ENCODE results near the gene FMNL2. TPM values are rescaled to one million over a fixed set of nuclear protein-coding genes. Genes with fewer than 3 reads are reported as not detected.
"Not testable (repeated sequence)": the region's sequence is repeated elsewhere in the genome, so short reads cannot be mapped to it uniquely, and the experiment has no call there.

The FMNL2 gene
- total RNA-seq, 1 donor from 2014 or later = 41.7 TPM

DNA sequence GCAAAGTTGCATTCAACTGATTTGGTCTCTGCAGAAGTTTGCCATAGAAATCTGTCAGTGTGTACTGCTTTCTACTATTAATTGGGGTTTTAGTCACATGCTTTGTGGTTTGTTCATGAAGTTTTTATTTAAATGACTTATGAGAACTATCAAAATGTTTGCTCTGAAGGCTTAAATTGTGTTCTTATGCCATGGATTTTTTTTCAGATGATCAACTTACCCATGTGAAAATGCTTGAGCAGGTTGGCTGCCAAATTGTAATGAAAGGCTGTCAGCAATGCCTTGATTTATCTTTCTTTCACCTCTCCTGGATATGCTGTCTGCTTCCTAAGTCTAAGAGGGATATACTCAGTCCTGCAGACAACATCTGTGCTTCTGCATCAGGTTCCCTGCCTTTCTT is 50.7 kb downstream of the FMNL2 start:
- H3K27ac Mint-ChIP-seq (ENCODE audit: unreplicated experiment) = no peak overlapping the region
- no peak overlapping the region for H3K4me3 Mint-ChIP-seq (ENCODE audit: unreplicated experiment)
- TF ChIP-seq CTCF (IDR thresholded peaks at IDR 0.05; ENCODE audit: unreplicated experiment) = no peak
- no peak for DNase-seq (ENCODE audit: low spot score)
- H3K9me3 Mint-ChIP-seq (ENCODE audit: unreplicated experiment) = no peaks in the 10 kb centered on the region
- peaks cover 7% of the 10 kb centered on the region for H3K36me3 Mint-ChIP-seq (ENCODE audit: low read depth, unreplicated experiment)
- no peaks in the 10 kb centered on the region for H3K27me3 Mint-ChIP-seq (ENCODE audit: unreplicated experiment)
- peaks cover 7% of the 10 kb centered on the region for H3K4me1 Mint-ChIP-seq (ENCODE audit: unreplicated experiment)

DNA sequence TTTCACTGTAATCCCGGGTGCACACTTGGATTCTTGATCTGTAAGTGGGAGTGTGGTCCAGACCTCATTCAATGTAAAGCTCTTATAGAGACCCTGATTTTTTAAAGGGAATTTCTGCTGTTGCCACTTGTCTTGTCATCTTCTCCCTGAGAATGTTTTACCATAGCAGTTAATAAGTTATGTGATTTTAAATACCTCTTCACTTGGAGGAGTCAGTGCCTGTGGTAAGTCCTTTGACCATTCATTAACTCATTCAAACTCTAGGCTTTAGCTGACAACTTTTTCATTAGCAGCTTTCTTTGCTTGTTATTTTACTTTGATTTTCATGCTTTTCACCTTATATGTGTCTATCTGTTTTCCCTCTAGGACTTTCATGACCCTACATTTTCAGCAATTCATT is 51.3 kb downstream of the FMNL2 start:
- H3K9me3 Mint-ChIP-seq (ENCODE audit: unreplicated experiment) = no peaks in the 10 kb centered on the region
- H3K36me3 Mint-ChIP-seq (ENCODE audit: low read depth, unreplicated experiment) = peaks cover 7% of the 10 kb centered on the region
- H3K4me1 Mint-ChIP-seq (ENCODE audit: unreplicated experiment) = peaks cover 6% of the 10 kb centered on the region
- no peaks in the 10 kb centered on the region for H3K27me3 Mint-ChIP-seq (ENCODE audit: unreplicated experiment)
- H3K27ac Mint-ChIP-seq (ENCODE audit: unreplicated experiment) = no peak overlapping the region
- no peak for TF ChIP-seq CTCF (IDR thresholded peaks at IDR 0.05; ENCODE audit: unreplicated experiment)
- DNase-seq (ENCODE audit: low spot score) = no peak
- no peak overlapping the region for H3K4me3 Mint-ChIP-seq (ENCODE audit: unreplicated experiment)

- Mint-ChIP-seq H3K9me3 (ENCODE audit: unreplicated experiment) (no peaks in the 10 kb centered on the region), H3K27ac (ENCODE audit: unreplicated experiment) (no peak overlapping the region), H3K36me3 (ENCODE audit: low read depth, unreplicated experiment) (peaks cover 7% of the 10 kb centered on the region), H3K27me3 (ENCODE audit: unreplicated experiment) (no peaks in the 10 kb centered on the region), H3K4me3 (ENCODE audit: unreplicated experiment) (no peak overlapping the region), H3K4me1 (ENCODE audit: unreplicated experiment) (peaks cover 4% of the 10 kb centered on the region)
- DNase-seq (ENCODE audit: low spot score) = no peak
- TF ChIP-seq CTCF (IDR thresholded peaks at IDR 0.05; ENCODE audit: unreplicated experiment) = no peak
Measured at GRCh38 chr2:152387041-152387440, 52.1 kb downstream of the FMNL2 start.

- H3K4me3 Mint-ChIP-seq (ENCODE audit: unreplicated experiment); H3K4me1 Mint-ChIP-seq (ENCODE audit: unreplicated experiment); H3K27me3 Mint-ChIP-seq (ENCODE audit: unreplicated experiment); H3K36me3 Mint-ChIP-seq (ENCODE audit: low read depth, unreplicated experiment); H3K27ac Mint-ChIP-seq (ENCODE audit: unreplicated experiment); DNase-seq (ENCODE audit: low spot score); H3K9me3 Mint-ChIP-seq (ENCODE audit: unreplicated experiment): not testable (repeated sequence)
Measured at GRCh38 chr2:152388269-152388668, 53.3 kb downstream of the FMNL2 start.

- peaks cover 7% of the 10 kb centered on the region for H3K36me3 Mint-ChIP-seq (ENCODE audit: low read depth, unreplicated experiment)
- no peak for TF ChIP-seq CTCF (IDR thresholded peaks at IDR 0.05; ENCODE audit: unreplicated experiment)
- H3K27me3 Mint-ChIP-seq (ENCODE audit: unreplicated experiment) = no peaks in the 10 kb centered on the region
- DNase-seq (ENCODE audit: low spot score) = no peak
- H3K4me1 Mint-ChIP-seq (ENCODE audit: unreplicated experiment) = peaks cover 4% of the 10 kb centered on the region
- H3K27ac Mint-ChIP-seq (ENCODE audit: unreplicated experiment) = no peak overlapping the region
- H3K9me3 Mint-ChIP-seq (ENCODE audit: unreplicated experiment) = no peaks in the 10 kb centered on the region
- H3K4me3 Mint-ChIP-seq (ENCODE audit: unreplicated experiment) = peak overlapping the region; percentile 18
Measured at GRCh38 chr2:152389483-152389882, 54.5 kb downstream of the FMNL2 start.

GRCh38 chr2:152390837-152391236 is 55.9 kb downstream of the FMNL2 start:
- no peak for TF ChIP-seq CTCF (IDR thresholded peaks at IDR 0.05; ENCODE audit: unreplicated experiment)
- no peaks in the 10 kb centered on the region for H3K9me3 Mint-ChIP-seq (ENCODE audit: unreplicated experiment)
- peaks cover 4% of the 10 kb centered on the region for H3K4me1 Mint-ChIP-seq (ENCODE audit: unreplicated experiment)
- peaks cover 7% of the 10 kb centered on the region for H3K36me3 Mint-ChIP-seq (ENCODE audit: low read depth, unreplicated experiment)
- no peak overlapping the region for H3K27ac Mint-ChIP-seq (ENCODE audit: unreplicated experiment)
- no peak for DNase-seq (ENCODE audit: low spot score)
- no peak overlapping the region for H3K4me3 Mint-ChIP-seq (ENCODE audit: unreplicated experiment)
- H3K27me3 Mint-ChIP-seq (ENCODE audit: unreplicated experiment) = no peaks in the 10 kb centered on the region

Data from endothelial cell (in vitro differentiated cells).